GM19397 (cell line): ENCODE data around the gene BSCL2.
"Not testable (repeated sequence)": the region's sequence is repeated elsewhere in the genome, so short reads cannot be mapped to it uniquely, and the experiment has no call there.

Experiments
- ATAC-seq: cut with Tn5 transposase; IDR thresholded peaks from one replicate; pipeline ENCODE4 v1.9.1; 2021; ENCODE audit warnings: mild to moderate bottlenecking, moderate library complexity; ENCODE audit not compliant: unreplicated experiment

BSCL2 gene

GRCh38 chr11:62688491-62688890, 18.7 kb downstream of the BSCL2 start:
- no peak for ATAC-seq

- ATAC-seq: no peak
Observed at GRCh38 chr11:62687508-62688396, 19.5 kb downstream of the BSCL2 start.

GRCh38 chr11:62682518-62682917, 24.7 kb downstream of the BSCL2 start:
- no peak for ATAC-seq

GRCh38 chr11:62680825-62681240, 26.4 kb downstream of the BSCL2 start:
- ATAC-seq: no peak

- peak; percentile 70 for ATAC-seq
Observed at GRCh38 chr11:62678770-62679696, 28.2 kb downstream of the BSCL2 start, which contains the start of gene UBXN1. UBXN1 (minus strand) TSS chr11:62679073; CDS start chr11:62678923, 150 bp downstream.

GRCh38 chr11:62678433-62678769, 28.8 kb downstream of the BSCL2 start:
- no peak for ATAC-seq

GRCh38 chr11:62677714-62678113, 29.5 kb downstream of the BSCL2 start:
- no peak for ATAC-seq

- ATAC-seq: no peak
Observed at GRCh38 chr11:62677156-62677555, 30.1 kb downstream of the BSCL2 start.

GRCh38 chr11:62676698-62677097, 30.5 kb downstream of the BSCL2 start:
- no peak for ATAC-seq

- not testable (repeated sequence) for ATAC-seq
Observed at GRCh38 chr11:62675415-62675814, 31.8 kb downstream of the BSCL2 start.

GRCh38 chr11:62673196-62673525, 34.1 kb downstream of the BSCL2 start:
- no peak for ATAC-seq

GRCh38 chr11:62671608-62672389, 35.4 kb downstream of the BSCL2 start, which contains the start of the genes LBHD1 and UQCC3:
LBHD1 (minus strand) TSS chr11:62672267; CDS start chr11:62670031, 2,236 bp downstream.
UQCC3 (plus strand) TSS chr11:62671673; CDS start chr11:62671746, 73 bp downstream.
- ATAC-seq: no peak

- no peak for ATAC-seq
Observed at GRCh38 chr11:62671236-62671607, 36.0 kb downstream of the BSCL2 start.

- no peak for ATAC-seq
Observed at GRCh38 chr11:62669420-62670161, 37.6 kb downstream of the BSCL2 start.

- no peak for ATAC-seq
Observed at GRCh38 chr11:62667460-62667859, 39.8 kb downstream of the BSCL2 start.

- no peak for ATAC-seq
Observed at GRCh38 chr11:62666259-62666926, 40.8 kb downstream of the BSCL2 start.

- ATAC-seq: no peak
Observed at GRCh38 chr11:62665599-62666258, 41.5 kb downstream of the BSCL2 start.

- ATAC-seq: peak; percentile 86
Observed at GRCh38 chr11:62665075-62665598, 42.1 kb downstream of the BSCL2 start, which contains the start of the genes C11orf98 and CSKMT. C11orf98 (minus strand) TSS chr11:62665210; CDS start chr11:62665169, 41 bp downstream. CSKMT (plus strand) TSS chr11:62665312; CDS start chr11:62665880, 568 bp downstream.
